ENCODE results near the gene PSORS1C1.

PSORS1C1 gene

DNA sequence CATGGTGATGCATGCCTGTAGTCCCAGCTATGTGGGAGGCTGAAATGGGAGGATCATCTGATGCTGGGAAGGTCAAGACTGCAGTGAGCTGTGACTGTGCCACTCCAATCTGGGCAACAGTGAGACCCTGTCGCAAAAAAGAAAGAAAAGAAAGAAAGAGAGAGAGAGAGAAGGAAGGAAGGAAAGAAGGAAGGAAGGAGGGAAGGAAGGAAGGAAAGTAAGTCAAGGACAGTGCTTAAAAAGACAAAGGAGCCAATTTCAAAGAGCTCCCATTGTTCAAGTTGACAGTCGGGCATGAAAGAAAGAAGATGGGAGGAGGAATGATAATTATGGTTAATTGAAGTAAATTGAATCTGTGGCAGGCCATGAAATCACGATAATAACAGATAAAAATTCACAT is 18.4 kb upstream of the PSORS1C1 start:
- H3K36me3 ChIP-seq (ENCODE audit: control insufficient read depth, low read length) = no peaks in the 10 kb centered on the region
- no peak overlapping the region for H3K27ac ChIP-seq (ENCODE audit: low read depth, low read length)
- no peak overlapping the region for H3K4me2 ChIP-seq (ENCODE audit: low read length)
- no peaks in the 10 kb centered on the region for H3K9me2 ChIP-seq (replicated peaks; ENCODE audit: control insufficient read depth, low read length)
- H3K9me3 ChIP-seq (ENCODE audit: control insufficient read depth, insufficient read depth, low read length) = no peaks in the 10 kb centered on the region
- no peaks in the 10 kb centered on the region for H3K4me1 ChIP-seq (ENCODE audit: control insufficient read depth, low read length)
- no peaks in the 10 kb centered on the region for H3K79me2 ChIP-seq (ENCODE audit: control insufficient read depth, low read length)
- H3K27me3 ChIP-seq (ENCODE audit: control insufficient read depth, low read length) = peaks cover 2% of the 10 kb centered on the region; the same call in 1 of the 2 replicates
- no peak for TF ChIP-seq EZH2phosphoT487 (IDR thresholded peaks at IDR 0.05; ENCODE audit: borderline replicate concordance, low read length)
- no peak for TF ChIP-seq CTCF (IDR thresholded peaks at IDR 0.05; ENCODE audit: low read depth, low read length, poor library complexity, severe bottlenecking)
- no peaks in the 10 kb centered on the region for H3F3A ChIP-seq (ENCODE audit: control insufficient read depth, insufficient read depth)
- no peaks in the 10 kb centered on the region for H4K20me1 ChIP-seq (ENCODE audit: control insufficient read depth, insufficient read depth, low read depth, low read length)
- H3K4me3 ChIP-seq (ENCODE audit: low read length) = no peak overlapping the region

- no peaks in the 10 kb centered on the region for H3K9me2 ChIP-seq (replicated peaks; ENCODE audit: control insufficient read depth, low read length)
- H3K36me3 ChIP-seq (ENCODE audit: control insufficient read depth, low read length) = no peaks in the 10 kb centered on the region
- no peak overlapping the region for H3K4me2 ChIP-seq (ENCODE audit: low read length)
- no peak overlapping the region for H3K27ac ChIP-seq (ENCODE audit: low read depth, low read length)
- H3K4me1 ChIP-seq (ENCODE audit: control insufficient read depth, low read length) = no peaks in the 10 kb centered on the region
- no peak overlapping the region for H3K4me3 ChIP-seq (ENCODE audit: low read length)
- no peaks in the 10 kb centered on the region for H4K20me1 ChIP-seq (ENCODE audit: control insufficient read depth, insufficient read depth, low read depth, low read length)
- H3K9me3 ChIP-seq (ENCODE audit: control insufficient read depth, insufficient read depth, low read length) = no peaks in the 10 kb centered on the region
- no peaks in the 10 kb centered on the region for H3F3A ChIP-seq (ENCODE audit: control insufficient read depth, insufficient read depth)
- H3K27me3 ChIP-seq (ENCODE audit: control insufficient read depth, low read length) = peaks cover 2% of the 10 kb centered on the region; the same call in 1 of the 2 replicates
- TF ChIP-seq EZH2phosphoT487 (IDR thresholded peaks at IDR 0.05; ENCODE audit: borderline replicate concordance, low read length) (no peak), CTCF (IDR thresholded peaks at IDR 0.05; ENCODE audit: low read depth, low read length, poor library complexity, severe bottlenecking) (no peak)
- H3K79me2 ChIP-seq (ENCODE audit: control insufficient read depth, low read length) = no peaks in the 10 kb centered on the region
Observed at GRCh38 chr6:31096656-31097055, 17.9 kb upstream of the PSORS1C1 start.

GRCh38 chr6:31098449-31098938 is 16.1 kb upstream of the PSORS1C1 start:
- no peaks in the 10 kb centered on the region for H3K79me2 ChIP-seq (ENCODE audit: control insufficient read depth, low read length)
- H3K27me3 ChIP-seq (ENCODE audit: control insufficient read depth, low read length) = peaks cover 2% of the 10 kb centered on the region; the same call in 1 of the 2 replicates
- H3K27ac ChIP-seq (ENCODE audit: low read depth, low read length) = no peak overlapping the region
- H3K4me3 ChIP-seq (ENCODE audit: low read length) = no peak overlapping the region
- no peaks in the 10 kb centered on the region for H3K4me1 ChIP-seq (ENCODE audit: control insufficient read depth, low read length)
- no peaks in the 10 kb centered on the region for H3K9me2 ChIP-seq (replicated peaks; ENCODE audit: control insufficient read depth, low read length)
- H3K4me2 ChIP-seq (ENCODE audit: low read length) = no peak overlapping the region
- H3K36me3 ChIP-seq (ENCODE audit: control insufficient read depth, low read length) = no peaks in the 10 kb centered on the region
- no peaks in the 10 kb centered on the region for H3F3A ChIP-seq (ENCODE audit: control insufficient read depth, insufficient read depth)
- H4K20me1 ChIP-seq (ENCODE audit: control insufficient read depth, insufficient read depth, low read depth, low read length) = no peaks in the 10 kb centered on the region
- H3K9me3 ChIP-seq (ENCODE audit: control insufficient read depth, insufficient read depth, low read length) = no peaks in the 10 kb centered on the region
- TF ChIP-seq EZH2phosphoT487 (IDR thresholded peaks at IDR 0.05; ENCODE audit: borderline replicate concordance, low read length) (no peak), CTCF (IDR thresholded peaks at IDR 0.05; ENCODE audit: low read depth, low read length, poor library complexity, severe bottlenecking) (no peak)
